Superior temporal gyrus (tissue), 1 donor: Measurements from ENCODE around the gene WNT9A.
"Not testable (repeated sequence)": the region's sequence is repeated elsewhere in the genome, so short reads cannot be mapped to it uniquely, and the experiment has no call there.

ENCODE experiments used
- DNase-seq: peaks from one replicate; pipeline ENCODE4 v3.0.0-alpha.2; 2016; ENCODE audit errors: extremely low spot score

WNT9A gene

DNA sequence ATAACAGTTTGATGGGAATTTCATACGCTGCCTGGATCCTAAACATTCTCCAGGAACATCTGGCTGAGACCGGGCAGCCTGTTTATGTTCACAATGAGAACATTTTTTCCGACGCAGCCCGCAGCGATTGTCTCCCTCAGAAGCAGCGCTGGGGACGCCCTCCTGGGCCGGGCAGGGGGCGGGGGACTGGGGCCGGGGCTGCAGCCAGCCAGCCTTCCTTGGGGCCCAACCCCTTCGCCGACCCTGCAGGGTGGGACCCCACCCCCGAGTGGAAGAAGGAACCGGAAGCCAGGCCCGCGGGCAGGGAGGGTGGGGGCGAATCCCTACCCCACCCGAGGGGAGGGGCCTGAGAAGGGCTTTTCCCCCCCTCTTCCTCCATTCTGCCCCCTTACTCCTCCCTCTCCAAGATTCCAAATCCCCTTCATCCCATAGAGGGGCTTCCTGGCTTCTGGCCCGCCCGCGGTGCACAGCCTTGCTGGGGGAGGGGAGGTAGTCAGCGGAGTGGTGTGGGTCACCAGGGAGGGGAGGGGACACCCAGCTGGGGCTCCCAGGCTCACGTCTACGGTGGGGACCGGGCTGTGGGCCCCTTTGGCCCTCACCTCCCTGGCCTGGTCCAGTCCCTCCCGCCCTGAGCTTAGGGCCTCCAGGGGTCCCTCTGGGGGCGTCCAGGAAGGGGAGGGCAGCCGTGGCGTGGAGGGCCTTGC is 60.6 kb downstream of the WNT9A start:
- DNase-seq, result no peak

DNA sequence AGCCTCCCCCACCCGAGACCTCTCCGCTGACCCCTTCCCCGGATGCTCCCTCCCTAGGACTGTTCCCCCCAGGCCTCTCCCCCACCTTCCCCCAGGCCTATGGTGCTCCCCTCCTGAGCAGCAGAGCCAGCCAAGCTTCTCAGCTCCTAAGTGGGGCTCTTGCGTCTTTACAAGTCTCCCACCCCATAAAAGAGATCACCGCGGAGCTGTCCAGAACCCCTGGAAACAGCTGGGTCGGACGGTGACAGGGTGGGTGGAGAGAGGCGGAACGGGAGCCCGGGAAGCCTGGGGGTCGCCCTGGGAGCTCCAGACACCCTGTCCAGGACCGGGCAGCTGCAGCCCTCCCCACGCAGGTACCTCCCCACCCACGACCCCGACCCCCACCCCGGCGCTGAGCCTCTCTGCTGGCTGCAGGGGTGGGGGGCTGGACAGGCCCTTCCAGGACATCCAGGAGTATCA is 61.2 kb downstream of the WNT9A start:
- DNase-seq, result no peak

DNA sequence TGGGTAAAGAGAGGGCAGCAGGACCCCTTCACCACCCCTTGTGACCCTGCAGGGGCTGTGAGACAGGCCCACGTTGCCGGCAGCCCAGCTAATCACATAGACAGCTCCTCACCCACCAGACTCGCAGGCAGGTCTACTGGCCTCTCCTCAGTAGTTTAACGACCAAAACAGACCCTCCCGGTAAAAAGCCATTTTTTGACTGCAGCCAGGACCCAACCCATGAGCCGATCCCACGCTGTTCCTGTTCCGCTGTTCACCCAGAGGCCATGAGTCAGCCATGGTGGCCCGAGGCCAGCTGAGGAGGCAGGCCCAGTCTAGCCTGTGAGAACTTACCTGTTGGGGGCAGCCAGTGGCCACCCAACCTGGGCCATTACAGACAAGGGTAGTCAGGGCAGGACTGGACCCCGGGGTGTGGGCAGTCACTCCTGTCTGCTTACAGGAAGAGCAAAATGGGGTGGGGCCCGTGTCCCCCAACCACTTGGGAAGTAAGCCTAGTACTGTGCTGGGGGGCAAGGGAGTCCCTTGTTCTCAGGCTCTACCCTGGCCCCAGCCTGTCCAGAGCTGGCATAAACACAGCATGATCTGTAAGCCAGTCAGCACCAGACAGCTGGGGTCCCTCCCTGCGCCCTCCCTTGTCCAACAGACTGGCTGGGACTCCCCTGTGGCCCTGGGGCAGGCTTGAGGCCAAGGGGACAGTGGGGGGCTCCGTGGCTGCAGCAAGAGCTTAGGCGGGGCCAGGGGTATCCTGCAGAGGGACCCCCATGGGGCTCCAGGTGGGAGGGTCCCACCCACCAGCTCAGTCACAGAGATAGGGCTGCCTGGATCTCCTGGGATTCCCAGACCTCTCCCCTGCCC is 61.9 kb downstream of the WNT9A start:
- DNase-seq, result no peak

DNA sequence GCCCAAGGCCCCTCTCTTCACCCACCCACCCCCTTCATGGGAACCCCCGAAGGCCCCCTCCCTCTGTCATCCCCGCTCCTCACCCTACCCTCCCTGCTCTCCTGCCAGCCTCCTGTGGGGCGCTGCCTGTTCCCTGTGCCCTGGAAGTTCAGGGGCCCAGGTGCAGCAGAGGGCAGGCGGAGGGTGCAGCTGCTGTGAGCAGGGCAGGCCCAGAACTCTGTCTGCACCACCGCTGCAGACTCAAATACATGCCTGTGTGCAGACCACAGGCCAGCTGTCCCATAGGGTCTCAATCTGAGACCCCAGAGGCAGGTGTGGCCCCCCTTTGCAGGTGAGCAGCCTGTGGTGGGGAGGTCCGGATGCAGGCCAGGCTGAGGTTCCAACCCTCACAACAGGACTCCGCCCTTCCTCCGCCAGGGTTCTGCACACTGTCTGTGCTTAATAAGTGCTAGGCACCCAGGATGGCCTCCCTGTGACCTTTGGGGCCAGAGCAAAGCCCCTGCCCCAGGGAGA is 62.5 kb downstream of the WNT9A start:
- no peak for DNase-seq

DNA sequence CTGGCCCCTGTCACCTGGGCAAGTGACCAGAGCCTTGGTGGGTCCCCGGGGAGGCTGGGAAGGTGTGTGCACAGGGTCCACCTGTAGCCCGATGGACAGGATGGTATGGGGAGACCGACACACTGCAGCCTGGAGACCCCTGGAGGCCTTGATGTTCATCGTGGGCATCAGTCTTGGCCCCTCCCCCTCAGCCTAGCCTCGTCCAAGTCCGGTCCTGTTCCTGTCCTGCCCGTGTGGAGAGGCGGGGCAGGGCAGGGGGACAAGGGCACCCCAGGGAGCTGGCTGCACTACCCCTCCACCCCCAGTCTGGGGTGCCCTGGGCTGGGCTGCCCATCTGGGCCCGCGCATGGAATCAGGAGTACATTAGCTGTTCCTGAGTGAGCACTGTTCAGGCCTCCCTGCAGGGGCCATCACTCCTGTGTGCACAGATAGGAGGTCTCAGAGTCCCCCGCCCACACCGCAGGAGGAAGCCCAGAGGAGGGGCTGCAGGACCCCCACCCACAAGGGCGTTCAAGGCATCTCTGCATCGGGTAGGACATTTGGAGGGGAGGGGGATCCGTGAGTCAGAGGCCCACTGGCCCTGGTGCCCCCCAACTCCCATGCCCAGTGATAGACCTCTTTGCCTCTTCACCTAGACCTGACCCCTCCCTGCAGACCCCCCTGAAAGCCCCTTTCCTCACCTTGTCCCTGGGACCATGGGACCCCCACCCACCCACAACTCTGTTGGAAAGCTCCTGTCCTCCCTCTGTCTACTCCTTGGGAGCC is 63.2 kb downstream of the WNT9A start:
- no peak for DNase-seq

DNA sequence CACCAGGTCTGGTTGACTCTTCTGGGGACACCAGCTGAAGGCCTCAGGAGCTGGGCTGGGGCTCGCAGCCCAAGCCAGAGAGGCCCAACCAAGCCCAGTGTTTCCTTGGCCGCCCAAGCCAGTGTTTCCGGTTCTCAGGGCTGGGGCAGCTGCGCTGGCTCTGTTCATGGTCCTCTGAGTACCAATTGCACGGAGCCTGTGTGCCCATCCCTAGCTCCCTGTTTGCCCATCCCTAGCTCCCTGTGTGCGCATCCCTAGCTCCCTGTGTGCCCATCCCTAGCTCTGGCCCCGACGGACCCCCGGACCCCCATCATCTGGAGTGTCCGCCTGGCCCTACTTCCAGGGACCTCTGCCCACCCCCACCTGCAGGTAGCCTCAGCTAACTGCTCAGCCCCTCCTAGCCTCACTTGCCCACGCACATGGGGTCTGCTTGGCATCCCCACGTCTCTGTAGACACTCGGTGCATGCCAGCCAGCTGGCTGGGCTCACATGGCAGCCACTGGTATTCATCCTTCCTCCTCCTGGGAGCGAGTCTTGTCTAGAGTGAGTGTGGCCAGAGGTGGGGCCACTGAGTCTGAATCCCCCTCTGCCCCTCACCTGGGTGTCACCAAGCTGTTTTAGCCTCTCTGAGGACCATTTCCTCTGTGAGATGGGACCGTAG is 64.0 kb downstream of the WNT9A start:
- no peak for DNase-seq

DNA sequence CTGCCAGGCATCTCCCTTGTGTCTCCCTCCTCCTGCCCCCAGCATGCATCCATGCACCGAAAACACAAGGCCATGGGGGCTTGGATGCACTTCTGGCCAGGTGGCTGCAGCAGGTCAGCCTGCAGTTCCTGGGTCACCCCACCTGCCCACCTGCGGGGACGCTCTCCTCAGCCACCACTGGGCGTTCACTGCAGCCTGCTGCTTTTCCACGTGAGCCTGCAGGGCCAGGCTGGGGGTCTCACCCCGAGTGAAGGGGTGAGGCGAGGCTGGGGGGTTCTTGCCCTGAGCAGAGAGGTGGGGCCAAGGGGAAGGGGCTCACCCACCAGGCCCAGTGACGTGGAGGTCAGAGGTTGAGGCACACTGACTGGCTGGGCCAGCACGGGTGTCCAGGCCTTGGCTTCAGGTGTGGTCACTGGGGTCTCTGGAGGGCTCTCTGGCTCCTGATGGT is 64.6 kb downstream of the WNT9A start:
- no peak for DNase-seq

DNA sequence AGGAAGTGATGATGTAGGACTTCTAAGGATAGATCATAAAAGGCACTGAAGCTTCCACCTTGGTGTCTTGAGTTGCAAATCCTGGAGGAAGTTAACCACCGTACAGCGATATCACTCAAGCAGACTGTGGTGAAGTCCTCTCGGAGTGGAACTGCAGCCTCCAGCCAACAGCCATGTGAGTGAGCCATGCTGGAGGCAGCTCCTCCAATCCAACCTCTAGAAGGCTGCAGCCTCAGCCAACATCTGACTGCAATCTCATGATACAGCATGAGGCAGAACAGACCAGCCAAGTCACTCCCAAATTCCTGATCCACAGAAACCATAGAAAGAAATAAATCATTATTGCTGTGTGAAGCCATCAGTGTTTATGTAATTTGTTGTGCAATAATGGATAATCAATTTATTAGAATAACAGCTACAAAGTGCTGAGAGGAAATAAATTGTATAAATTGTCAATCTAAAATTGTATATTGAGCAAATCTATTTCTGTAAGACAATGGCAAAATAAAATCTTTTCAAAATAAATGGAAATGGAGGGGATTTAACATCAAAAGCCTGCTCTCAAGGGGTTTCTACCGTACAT is 67.3 kb downstream of the WNT9A start:
- no peak for DNase-seq

DNA sequence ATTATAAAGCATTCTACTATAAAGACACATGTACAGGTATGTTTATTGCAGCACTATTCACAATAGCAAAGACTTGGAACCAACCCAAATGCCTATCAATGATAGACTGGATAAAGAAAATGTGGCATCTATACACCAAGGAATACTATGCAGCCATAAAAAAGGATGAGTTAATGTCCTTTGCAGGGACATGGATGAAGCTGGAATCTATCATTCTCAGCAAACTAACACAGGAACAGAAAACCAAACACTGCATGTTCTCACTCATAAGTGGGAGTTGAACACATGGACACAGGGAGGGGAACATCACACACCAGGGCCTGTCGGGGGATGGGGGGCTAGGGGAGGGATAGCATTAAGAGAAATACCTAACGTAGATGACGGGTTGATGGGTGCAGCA is 69.9 kb downstream of the WNT9A start:
- DNase-seq, result not testable (repeated sequence)

DNA sequence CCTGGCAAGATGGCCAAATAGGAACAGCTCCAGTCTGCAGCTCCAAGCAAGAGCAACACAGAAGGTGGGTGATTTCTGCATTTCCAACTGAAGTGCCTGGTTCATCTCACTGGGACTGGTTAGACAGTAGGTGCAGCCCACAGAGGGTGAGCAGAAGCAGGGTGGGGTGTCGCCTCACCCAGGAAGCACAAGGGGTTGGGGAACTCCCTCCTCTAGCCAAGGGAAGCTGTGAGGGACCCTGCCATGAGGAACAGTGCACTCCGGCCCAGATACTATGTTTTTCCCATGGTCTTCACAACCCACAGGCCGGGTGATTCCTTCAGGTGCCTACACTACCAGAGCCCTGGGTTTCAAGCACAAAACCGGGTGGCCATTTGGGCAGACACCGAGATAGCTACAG is 75.8 kb downstream of the WNT9A start:
- not testable (repeated sequence) for DNase-seq

DNA sequence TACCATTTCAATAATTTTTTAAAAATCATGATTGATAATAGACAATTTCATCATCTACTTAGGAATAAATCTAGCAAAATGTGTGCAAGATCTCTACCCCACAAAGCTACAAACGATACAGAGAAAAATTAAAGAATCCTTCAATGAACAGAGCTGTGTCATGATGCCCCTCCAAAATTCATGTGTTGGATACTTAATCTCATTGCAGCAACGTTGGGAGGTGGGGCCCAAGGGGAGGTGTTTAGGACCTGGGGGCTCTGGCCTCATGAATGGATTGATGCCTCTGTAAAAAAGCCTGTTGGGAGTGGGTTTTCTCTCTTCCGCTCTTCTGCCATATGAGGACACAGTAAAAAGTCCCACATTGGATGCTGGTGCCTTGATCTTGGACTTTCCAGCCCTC is 77.4 kb downstream of the WNT9A start:
- DNase-seq, result no peak

DNA sequence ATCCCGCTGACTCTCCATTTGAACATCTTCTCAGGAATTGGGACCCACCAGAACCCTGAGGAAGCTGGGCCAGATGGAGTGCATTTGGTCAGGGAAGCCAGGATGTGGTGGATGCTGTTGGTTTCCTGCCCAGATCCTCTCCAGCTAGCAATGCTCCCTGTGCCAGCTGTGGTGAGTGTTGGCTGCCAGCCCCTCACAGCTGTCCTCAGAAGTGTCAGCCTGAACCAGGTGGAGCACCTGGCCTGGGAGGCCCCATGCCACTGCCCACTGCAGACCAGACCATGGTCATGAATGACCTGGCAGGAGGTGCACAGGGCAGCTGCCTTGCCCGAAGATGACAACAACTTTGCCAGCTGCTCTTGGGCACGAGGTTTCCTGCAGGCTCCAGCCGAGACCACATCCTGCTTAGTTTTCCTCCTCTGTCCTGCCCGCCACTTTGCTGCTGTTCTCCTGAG is 77.9 kb downstream of the WNT9A start:
- DNase-seq, result no peak

DNA sequence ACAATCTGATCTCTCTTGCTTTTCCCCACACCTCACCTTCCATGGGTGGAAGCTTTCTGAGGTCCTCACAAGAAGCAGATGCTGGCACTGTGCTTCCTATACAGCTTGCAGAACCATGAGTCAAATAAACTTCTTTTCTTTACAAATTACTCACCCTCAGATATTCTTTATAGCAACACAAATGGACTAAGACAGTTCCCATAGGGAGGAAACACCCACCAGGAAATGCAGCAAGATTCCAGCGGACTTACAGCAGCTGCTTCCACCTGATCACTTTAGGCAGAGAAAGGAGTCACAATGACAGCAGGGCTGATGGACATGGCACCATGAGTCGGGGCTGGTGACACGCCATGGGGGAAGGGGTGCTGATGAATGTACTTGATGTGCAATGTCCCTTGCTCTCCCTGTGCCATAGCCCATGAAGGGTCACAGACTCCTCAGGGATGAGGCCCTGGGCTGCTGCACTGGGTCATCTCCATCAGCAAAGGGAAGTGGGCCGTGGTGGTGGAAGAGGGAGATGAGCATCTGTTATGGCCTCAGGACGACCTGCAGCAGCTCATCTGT is 78.4 kb downstream of the WNT9A start:
- no peak for DNase-seq
